ENCODE results near the gene OXNAD1.

DNA sequence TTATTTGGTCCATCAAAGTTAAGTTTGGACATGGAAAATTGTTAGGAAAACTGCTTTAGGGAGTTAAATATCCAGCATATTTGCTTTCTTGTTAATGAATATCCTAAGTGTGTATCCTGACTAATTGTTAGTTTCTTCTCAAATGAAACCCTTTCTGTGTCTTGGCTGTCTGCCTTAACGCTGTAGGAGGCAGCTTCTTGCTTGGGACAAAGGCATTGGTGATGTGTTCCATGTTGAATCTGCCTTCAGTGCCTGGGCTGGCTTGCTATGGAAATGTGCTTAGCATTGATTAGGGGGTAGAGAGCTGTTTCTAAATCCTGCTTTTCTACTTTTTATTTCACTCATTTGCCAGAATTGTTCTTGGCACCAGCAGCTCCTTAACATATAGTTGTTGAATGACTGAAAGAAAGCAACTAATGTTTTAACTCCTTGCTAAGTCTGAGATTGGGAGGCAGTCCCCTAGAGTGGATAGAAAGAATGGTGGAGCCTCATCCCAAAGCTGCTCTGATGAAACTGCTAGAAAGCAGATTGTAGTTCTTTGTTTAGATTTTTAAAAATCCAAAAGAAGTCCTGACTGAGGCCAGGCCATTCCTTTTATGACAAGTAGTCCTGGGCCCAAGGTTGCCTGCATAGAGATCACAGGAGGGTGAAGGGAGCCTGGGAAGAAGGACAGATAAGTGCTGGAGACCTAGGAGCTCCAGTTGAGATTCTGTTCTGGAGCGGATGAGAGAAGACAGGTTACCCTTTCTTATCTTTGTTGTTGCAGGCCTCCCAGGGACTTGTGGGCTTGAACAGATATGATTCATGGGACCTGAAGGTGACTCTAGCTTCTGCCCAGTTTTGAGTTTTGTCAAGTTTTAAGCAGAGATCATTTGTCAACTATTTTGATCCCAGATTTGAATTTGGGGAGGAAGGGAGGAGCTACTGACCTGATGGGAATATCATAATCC lies 39.3 kb downstream of the OXNAD1 start:
- TF ChIP-seq POLR2A (IDR thresholded peaks at IDR 0.05): no peak
- TF ChIP-seq, protein P1, sequence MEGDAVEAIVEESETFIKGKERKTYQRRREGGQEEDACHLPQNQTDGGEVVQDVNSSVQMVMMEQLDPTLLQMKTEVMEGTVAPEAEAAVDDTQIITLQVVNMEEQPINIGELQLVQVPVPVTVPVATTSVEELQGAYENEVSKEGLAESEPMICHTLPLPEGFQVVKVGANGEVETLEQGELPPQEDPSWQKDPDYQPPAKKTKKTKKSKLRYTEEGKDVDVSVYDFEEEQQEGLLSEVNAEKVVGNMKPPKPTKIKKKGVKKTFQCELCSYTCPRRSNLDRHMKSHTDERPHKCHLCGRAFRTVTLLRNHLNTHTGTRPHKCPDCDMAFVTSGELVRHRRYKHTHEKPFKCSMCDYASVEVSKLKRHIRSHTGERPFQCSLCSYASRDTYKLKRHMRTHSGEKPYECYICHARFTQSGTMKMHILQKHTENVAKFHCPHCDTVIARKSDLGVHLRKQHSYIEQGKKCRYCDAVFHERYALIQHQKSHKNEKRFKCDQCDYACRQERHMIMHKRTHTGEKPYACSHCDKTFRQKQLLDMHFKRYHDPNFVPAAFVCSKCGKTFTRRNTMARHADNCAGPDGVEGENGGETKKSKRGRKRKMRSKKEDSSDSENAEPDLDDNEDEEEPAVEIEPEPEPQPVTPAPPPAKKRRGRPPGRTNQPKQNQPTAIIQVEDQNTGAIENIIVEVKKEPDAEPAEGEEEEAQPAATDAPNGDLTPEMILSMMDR (IDR thresholded peaks at IDR 0.05): no peak
- TF ChIP-seq POLR2AphosphoS5 (IDR thresholded peaks at IDR 0.05): no peak
